ENCODE data around the gene INSIG1.

INSIG1 gene

GRCh38 chr7:155285833-155286232, 11.8 kb upstream of the INSIG1 start:
- DNase-seq: no peak

GRCh38 chr7:155286686-155287085, 11.0 kb upstream of the INSIG1 start:
- DNase-seq: no peak

- no peak for DNase-seq
These were observed 10.3 kb upstream of the INSIG1 start for GRCh38 chr7:155287284-155287935.

GRCh38 chr7:155288055-155288454, 9.6 kb upstream of the INSIG1 start:
- DNase-seq: no peak

- DNase-seq: no peak
These were observed 8.6 kb upstream of the INSIG1 start for GRCh38 chr7:155289107-155289506.

- no peak for DNase-seq
These were observed 7.7 kb upstream of the INSIG1 start for GRCh38 chr7:155289949-155290501.

DNA sequence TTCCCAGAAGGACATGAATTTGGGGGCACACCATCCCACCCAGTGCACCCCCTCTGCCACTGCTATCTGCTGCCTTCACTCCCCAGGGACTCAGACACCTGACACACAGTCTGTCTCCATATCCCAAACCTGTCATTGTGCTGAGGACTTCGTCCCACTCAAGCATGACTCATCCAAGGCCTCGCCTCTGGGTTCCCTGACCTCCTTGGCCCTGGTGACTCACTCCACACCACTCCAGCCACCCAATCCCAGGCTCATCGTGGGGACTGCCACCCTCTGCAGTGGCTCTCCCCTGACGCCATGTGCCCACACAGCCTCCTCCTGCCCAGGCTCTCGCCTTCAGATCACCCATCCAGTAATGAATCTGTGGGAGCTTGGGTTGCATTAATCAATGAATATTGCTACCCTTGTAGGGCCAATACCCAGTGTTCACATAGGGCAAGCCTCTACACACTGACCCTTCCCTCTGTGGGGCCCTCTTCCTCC, 6.6 kb upstream of the INSIG1 start:
- no peak for DNase-seq

GRCh38 chr7:155291729-155292128, 5.9 kb upstream of the INSIG1 start:
- DNase-seq: no peak

DNA sequence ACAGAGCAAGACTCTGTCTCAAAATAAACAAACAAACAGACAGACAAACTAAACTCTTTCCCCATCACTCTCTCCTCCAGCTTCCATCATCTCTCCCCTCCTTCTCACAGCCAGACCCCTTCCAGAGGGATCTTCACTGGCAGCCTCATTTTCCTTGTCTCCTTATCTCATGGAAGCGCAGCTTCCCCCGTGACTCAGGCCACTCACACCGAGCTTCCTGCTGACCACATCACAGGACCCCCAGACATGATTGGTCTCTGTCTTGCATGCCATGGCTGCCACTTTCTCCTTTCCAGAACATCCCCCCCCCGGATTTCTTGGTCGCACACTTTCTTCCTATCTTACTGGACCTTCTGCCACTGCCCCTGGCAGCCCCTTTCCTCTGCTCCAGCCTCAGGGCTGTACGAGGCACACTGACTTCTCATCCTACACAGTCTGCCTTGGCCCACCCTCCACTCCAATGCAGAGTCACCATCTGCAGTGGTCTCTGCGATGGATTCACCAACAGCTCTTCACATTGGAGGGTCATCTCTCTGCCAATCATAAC, 4.9 kb upstream of the INSIG1 start:
- no peak for DNase-seq

GRCh38 chr7:155293721-155294510, 3.8 kb upstream of the INSIG1 start:
- DNase-seq: no peak

DNA sequence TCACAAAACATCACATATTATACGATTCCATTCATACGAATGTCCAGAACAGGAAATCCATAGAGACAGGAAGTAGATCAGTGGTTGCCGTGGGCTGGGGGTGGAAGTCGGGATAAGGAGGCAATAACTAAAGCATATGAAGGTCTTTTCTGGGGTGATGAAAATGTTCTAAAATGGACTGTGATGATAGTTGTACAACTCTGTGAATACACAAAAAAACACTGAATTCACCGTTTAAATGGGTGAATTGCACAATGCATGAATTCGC, 3.2 kb upstream of the INSIG1 start:
- DNase-seq: no peak

DNA sequence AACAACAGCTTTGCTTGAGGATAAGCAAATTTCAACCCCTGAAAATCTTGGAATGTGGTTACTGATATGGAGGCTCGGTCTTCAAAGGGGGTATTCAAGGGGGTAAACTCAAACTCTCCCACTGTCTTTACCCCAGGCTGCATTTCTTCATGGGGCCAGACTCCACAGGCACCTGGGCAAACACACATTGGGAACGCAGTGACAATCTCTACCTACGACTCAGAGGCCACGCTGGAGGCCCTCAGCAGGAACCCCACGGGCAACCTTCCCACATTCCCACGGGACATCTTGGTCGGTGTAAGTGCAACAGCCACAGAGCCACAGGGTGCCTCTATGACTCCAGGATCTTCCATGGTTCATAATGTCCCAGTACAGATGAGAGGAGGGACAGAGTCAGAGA, 2.2 kb upstream of the INSIG1 start:
- DNase-seq: no peak

DNA sequence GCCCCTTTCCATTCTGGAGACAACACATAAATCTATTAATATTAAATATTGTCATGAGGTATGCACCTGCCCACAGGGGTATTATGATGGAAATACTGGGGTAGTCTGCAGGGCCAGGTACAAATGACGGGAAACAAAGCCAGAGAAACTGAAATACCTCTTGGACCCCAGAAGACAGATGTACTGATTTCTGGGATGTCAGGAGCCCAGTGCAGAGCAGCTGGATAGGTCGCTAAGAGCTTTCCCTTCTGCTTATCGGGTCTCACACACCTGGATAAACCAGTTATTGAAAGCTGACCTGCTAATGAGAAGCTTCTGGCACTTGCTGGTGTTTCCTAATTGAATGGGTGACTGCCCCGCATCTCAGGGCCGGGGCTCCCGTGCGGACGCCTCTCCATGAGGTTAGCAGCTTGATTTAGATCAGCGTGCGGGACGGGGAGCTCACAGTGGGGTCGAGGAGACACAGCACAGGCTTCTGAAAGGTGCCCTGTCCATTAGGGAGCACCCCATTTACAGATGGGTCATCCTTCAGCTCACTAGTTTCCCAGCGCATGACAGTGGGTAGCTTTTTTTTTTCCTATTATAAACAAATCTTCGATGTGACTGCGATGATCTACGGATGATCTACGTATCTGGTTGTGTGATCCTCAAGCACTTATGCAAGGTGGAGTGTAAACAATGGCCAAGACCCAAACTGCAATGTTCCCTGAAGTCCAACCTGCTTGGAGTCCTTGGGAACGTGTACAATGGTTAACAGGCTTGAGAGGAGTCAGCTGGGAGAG, 1.5 kb upstream of the INSIG1 start:
- DNase-seq: no peak

GRCh38 chr7:155296788-155297516, 726 bp upstream of the INSIG1 start:
- peak; percentile 72 for DNase-seq

- peak; percentile 47 for DNase-seq
These were observed 683 bp downstream of the INSIG1 start for GRCh38 chr7:155298288-155298833.

DNA sequence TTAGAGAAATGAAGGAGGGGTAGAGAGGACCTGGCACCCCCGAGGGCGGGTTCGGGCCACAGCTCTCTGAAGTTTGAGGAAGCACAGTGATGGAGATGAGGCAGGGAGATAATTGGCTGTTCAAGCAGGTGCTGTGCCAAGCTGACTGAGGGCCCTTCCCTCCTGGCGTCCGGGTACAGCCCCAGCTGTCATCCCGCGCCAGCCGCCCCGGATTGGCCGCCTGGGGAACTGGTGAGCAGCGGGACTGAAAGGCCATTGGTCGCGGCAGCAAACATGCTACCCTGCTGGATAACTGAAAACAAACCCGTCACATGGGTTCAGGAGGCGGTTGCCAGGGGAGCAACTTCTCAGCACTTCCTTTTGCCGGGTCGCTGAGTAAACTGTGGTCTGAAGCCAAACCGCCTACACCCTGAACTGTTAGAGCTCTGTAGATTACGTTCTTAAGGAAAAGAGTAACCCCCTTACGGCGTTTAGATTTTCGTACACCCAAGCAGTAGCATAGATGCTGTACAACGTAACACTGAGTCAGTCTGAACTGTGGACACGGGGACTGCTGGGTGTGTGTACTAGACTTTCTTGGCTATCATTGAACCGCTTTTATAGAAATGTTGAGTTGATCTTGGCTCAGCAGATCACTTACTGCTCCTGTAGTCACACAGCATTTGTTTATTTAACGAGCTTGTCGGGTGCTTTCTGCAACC, 1.3 kb downstream of the INSIG1 start:
- DNase-seq: peak; percentile 96

- DNase-seq: no peak
These were observed 2.0 kb downstream of the INSIG1 start for GRCh38 chr7:155299535-155300202.

DNA sequence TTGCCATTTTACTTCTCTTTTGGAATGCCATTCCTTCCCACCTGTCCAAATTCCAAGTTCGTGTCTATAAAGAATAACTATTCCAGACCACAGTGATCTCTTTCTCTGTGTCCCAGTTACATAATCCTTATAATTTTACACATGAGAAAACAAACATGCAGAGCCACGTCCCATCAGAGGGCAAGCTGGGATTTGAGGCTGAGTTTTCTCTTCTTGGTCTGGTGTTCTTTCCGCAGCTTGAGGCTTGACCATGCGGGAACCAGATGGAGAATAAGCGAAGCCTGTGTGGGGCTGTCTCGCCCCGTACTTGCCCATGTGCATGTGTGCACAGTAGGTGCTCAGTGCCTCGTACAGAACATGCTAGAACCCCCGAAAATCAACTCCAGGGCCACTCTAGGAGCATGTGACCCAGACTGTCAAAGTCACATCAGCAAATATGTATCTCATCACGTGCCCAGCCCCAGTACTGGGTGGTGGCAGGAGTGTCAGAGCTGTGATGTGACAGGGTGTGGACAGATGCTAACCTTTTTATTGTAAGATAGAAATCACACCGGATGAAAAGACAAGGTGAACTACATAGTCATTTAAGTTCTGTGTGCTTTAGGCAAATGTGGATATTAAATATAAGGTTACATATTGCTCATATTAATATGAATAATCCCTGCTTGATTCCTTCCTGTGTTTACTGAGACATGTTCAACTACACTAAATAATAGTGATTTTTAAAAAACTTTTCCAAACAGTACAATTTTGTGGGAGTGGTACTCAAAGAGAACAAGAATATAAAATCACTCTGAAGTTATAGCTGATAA, 3.2 kb downstream of the INSIG1 start:
- no peak for DNase-seq

- DNase-seq: no peak
These were observed 5.4 kb downstream of the INSIG1 start for GRCh38 chr7:155303039-155303593.

GRCh38 chr7:155303897-155304296, 6.2 kb downstream of the INSIG1 start:
- no peak for DNase-seq
